ENCODE measurements around the gene USP43.

- TF ChIP-seq CTCF (IDR thresholded peaks at IDR 0.05; ENCODE audit: borderline replicate concordance, extremely low read depth, low read length, poor library complexity, severe bottlenecking) (no peak), EZH2 (IDR thresholded peaks at IDR 0.05; ENCODE audit: borderline replicate concordance, low read depth, low read length, severe bottlenecking) (no peak)
Measured at GRCh38 chr17:9612006-9612405, 33.3 kb upstream of the USP43 start.
